GM13976 (cell line): ENCODE measurements around the gene CRYGN.

Experiments used
- DNase-seq: peaks from one replicate; pipeline ENCODE4 v3.0.0; 2012; ENCODE audit warnings: low spot score
- in situ Hi-C: fragments of 300-500 bp; cut with MboI; formaldehyde crosslinking; loops from one replicate; pipeline ENCODE4 v1.12.0; 2022; ENCODE audit warnings: low sequenced_read_pairs, mixed read lengths, inconsistent platforms; ENCODE audit not compliant: unreplicated experiment
- TF ChIP-seq, protein P1 (sequence below): IDR thresholded peaks from 2 replicates; pipeline ENCODE4 v1.5.1; 2012; ENCODE audit warnings: borderline replicate concordance, mild to moderate bottlenecking; ENCODE audit not compliant: insufficient read depth; ENCODE audit errors: extremely low read depth, missing control alignments, control extremely low read depth

The CRYGN gene

DNA sequence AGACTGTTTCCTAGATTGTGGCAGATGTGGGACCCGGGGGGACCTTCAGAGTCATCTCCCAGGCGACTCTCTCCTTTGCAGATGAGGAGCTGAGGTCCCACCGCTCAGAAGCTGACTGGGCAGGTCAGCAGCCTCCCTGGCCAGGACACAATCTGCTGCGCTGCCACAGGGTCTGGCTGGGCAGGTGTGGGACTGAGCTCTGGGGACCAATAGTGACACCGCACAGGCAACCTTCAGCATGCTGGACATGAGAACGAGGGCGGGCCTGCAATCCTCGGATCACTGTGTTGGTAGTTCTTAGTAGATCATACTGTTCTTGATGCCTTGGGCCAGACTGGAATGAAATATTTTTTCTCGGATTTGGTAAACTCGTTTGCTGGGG lies 20.5 kb upstream of the CRYGN start:
- TF ChIP-seq, protein P1, sequence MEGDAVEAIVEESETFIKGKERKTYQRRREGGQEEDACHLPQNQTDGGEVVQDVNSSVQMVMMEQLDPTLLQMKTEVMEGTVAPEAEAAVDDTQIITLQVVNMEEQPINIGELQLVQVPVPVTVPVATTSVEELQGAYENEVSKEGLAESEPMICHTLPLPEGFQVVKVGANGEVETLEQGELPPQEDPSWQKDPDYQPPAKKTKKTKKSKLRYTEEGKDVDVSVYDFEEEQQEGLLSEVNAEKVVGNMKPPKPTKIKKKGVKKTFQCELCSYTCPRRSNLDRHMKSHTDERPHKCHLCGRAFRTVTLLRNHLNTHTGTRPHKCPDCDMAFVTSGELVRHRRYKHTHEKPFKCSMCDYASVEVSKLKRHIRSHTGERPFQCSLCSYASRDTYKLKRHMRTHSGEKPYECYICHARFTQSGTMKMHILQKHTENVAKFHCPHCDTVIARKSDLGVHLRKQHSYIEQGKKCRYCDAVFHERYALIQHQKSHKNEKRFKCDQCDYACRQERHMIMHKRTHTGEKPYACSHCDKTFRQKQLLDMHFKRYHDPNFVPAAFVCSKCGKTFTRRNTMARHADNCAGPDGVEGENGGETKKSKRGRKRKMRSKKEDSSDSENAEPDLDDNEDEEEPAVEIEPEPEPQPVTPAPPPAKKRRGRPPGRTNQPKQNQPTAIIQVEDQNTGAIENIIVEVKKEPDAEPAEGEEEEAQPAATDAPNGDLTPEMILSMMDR, result no peak
- in situ Hi-C loops, result no loop called here
- DNase-seq, result no peak

- DNase-seq, result no peak
- in situ Hi-C loops, result no loop called here
- TF ChIP-seq, protein P1, result no peak
Measured at GRCh38 chr7:151459726-151460473, 20.0 kb upstream of the CRYGN start.

- in situ Hi-C loops, result no loop called here
- DNase-seq, result no peak
Measured at GRCh38 chr7:151457534-151457933, 17.6 kb upstream of the CRYGN start.

GRCh38 chr7:151456782-151457181 lies 16.8 kb upstream of the CRYGN start:
- no peak for DNase-seq
- in situ Hi-C loops, result no loop called here

More at GRCh38 chr7:151457534-151457933, 17.6 kb upstream of the CRYGN start:
- TF ChIP-seq, protein P1, result no peak

DNA sequence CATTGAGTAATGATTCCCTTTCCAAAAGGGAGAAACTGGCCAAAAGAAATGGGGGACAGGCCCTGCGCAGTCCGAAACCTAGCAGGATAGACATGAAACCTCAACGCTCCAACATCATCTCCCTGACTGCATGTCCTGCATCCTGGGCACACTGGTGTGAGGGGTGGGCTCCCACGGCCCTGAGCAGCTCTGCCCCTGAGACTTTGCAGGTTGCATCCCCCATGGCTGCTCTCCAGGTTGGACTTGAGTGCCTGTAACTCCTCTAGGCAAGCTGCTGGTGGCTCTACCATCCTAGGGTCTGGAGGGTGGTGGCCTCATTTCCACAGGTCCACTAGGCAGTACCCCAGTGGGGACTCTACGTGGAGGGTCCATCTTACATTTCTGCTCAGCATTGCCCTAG lies 16.3 kb upstream of the CRYGN start:
- in situ Hi-C loops, result no loop called here
- TF ChIP-seq, protein P1, result no peak
- DNase-seq, result no peak

More at GRCh38 chr7:151456782-151457181, 16.8 kb upstream of the CRYGN start:
- TF ChIP-seq, protein P1, result no peak

DNA sequence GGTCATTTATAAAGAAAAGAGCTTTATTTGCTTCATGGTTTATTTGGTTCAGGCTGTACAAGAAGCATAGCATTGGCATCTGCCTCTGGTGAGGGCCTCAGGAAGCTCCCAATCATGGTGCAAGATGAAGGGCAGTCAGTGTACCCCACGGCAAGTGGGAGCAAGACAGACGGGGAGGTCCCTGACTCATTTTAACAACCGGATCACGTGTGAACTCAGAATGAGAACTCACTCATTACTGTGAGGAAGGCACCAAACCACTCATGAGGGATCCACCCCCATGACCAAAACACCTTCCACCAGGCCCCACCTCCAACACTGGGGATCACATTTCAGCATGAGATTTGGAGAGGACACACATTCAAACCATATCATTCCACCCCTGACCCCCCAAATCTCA lies 15.7 kb upstream of the CRYGN start:
- TF ChIP-seq, protein P1, result no peak
- in situ Hi-C loops, result no loop called here
- no peak for DNase-seq
